NT2/D1 (cell line): ENCODE data around the gene SPRR1A.

Source experiments
- DNase-seq: peaks from one replicate; pipeline ENCODE4 v3.0.0-alpha.2; 2011; ENCODE audit warnings: low read depth, low spot score
- H3K27me3 ChIP-seq: 2 replicates; pipeline ENCODE4 v1.6.0; 2011; ENCODE audit warnings: mild to moderate bottlenecking; ENCODE audit not compliant: insufficient read length, insufficient read depth
- H3K36me3 ChIP-seq: 2 replicates; pipeline ENCODE4 v1.6.1; 2011; ENCODE audit warnings: mild to moderate bottlenecking, low read length, mixed read lengths; ENCODE audit not compliant: insufficient read depth, insufficient read length
- H3K4me1 ChIP-seq: 2 replicates; pipeline ENCODE4 v1.5.1; 2011; ENCODE audit not compliant: insufficient read depth, insufficient read length
- H3K4me3 ChIP-seq: 2 replicates; pipeline ENCODE4 v1.5.1; 2011; ENCODE audit warnings: low read depth; ENCODE audit not compliant: insufficient read length
- H3K9ac ChIP-seq: 2 replicates; pipeline ENCODE4 v1.6.0; 2011; ENCODE audit warnings: low read depth; ENCODE audit not compliant: insufficient read length
- H3K9me3 ChIP-seq: 2 replicates; pipeline ENCODE4 v1.5.1; 2011; ENCODE audit warnings: mild to moderate bottlenecking, low read length; ENCODE audit not compliant: insufficient read depth
- SUZ12 ChIP-seq: IDR thresholded peaks from 2 replicates; pipeline ENCODE4 v1.6.1; 2011; ENCODE audit not compliant: insufficient read length, insufficient read depth; ENCODE audit errors: extremely low read depth
- YY1 ChIP-seq: IDR thresholded peaks from 2 replicates; pipeline ENCODE4 v1.6.1; 2011; ENCODE audit not compliant: insufficient read length, insufficient read depth
- ZNF274 ChIP-seq: IDR thresholded peaks from 2 replicates; pipeline ENCODE4 v1.6.1; 2011; ENCODE audit warnings: mild to moderate bottlenecking, low read depth, low read length

SPRR1A gene

DNA sequence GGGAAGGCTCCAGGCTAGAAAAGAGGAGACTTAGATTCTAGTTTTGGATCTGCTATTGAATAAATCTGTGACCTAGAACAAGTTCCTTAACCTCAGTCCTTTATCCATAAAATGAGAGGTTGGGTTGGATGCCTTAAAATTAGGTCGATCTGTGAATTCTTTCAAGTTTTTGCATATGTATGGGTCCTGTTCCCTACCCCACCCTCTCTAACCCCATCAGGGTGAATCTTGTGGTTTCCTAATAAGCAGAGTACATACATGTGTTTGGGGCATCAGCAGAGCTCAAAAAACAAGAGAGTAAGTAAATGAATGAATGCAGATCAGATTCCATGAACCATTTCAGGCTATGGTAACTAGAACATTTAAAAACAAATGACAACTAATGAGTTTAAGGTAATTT lies 7.2 kb upstream of the SPRR1A start:
- Histone ChIP-seq H3K9ac (no peak overlapping the region), H3K4me1 (no peaks in the 10 kb centered on the region), H3K36me3 (no peaks in the 10 kb centered on the region), H3K27me3 (no peaks in the 10 kb centered on the region), H3K9me3 (no peaks in the 10 kb centered on the region), H3K4me3 (no peak overlapping the region)
- TF ChIP-seq YY1, result no peak
- no peak for TF ChIP-seq SUZ12
- no peak for TF ChIP-seq ZNF274
- no peak for DNase-seq

DNA sequence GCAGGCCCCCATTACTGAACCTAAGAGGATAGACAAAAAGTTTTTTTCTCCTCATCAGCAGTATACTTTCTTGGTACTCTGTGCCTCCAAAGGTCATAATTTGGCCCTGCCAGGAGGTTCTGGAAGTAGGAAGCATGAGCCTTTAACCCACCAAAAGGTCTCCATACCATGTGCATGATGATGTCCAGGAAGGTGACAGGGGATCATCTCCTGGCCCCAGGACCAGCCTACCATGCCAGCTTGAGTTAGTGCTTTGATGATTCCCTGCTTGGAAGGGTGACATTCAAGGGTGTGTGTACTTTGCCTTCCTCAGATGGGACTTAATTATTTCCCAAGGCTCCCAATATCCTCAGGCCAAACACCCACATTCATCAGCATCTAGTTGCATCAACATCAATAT lies 6.3 kb upstream of the SPRR1A start:
- no peaks in the 10 kb centered on the region for H3K9me3 ChIP-seq
- no peaks in the 10 kb centered on the region for H3K36me3 ChIP-seq
- H3K4me3 ChIP-seq, result no peak overlapping the region
- H3K9ac ChIP-seq, result no peak overlapping the region
- H3K27me3 ChIP-seq, result no peaks in the 10 kb centered on the region
- TF ChIP-seq SUZ12, result no peak
- TF ChIP-seq YY1, result no peak
- TF ChIP-seq ZNF274, result no peak
- no peaks in the 10 kb centered on the region for H3K4me1 ChIP-seq
- no peak for DNase-seq

DNA sequence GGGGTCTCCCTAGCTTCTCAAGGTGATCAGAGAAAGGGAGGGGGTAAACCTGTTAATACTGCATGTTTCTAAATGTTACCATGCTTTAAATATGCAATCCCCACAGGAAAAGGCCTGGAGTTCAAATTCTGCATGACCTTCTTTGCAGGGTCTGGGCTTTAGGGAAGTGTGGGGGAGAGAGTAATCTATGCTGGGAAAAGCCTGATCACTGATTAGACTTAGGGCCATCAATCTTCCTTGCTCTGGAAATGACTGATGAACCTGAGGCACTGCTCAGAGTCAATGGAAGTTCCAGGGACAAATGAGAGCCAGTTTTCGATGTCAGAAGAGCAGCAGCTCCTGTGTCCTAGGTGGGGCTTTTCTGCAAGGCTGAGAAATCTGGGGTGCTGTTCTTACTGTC lies 3.2 kb upstream of the SPRR1A start:
- no peak overlapping the region for H3K4me3 ChIP-seq
- no peaks in the 10 kb centered on the region for H3K27me3 ChIP-seq
- no peak overlapping the region for H3K9ac ChIP-seq
- no peaks in the 10 kb centered on the region for H3K36me3 ChIP-seq
- no peak for DNase-seq
- H3K9me3 ChIP-seq, result no peaks in the 10 kb centered on the region
- TF ChIP-seq YY1 (no peak), ZNF274 (no peak), SUZ12 (no peak)
- no peaks in the 10 kb centered on the region for H3K4me1 ChIP-seq

DNA sequence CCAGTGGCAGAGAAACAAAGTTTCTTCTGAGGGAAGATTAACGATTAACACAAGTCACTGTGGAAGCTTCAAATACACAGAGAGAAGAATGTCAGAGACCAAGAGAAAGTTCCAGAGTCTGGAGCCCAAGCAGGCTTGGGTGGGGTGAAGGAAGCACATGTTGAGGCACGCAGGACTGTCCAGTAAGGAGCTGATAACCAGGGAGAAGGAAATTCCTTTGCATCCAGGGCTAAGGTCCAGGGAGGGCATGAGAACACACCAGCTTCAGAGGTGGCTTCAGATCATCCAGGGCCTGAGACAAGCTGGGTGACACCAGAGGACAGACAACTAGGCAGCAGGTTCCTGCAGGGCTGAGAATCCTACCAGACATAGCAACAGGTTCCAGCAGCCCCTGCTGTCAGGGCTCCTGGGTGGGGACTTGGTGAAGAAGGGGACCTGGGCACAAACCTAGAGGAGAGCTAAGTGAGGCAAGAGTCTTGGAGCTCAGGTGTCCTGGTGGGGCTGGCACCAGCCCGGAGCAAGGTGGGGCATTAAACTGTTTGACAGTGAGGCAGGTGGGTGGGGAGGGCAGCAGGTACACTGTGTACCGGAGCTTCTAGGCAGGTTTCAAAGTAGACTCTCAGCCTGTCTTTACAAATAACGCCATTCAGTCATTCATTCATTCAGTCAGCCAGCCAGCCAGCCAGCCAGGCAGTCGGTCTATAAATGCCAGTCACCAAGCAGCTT lies 2.6 kb upstream of the SPRR1A start:
- H3K9me3 ChIP-seq, result no peaks in the 10 kb centered on the region
- no peak for TF ChIP-seq ZNF274
- TF ChIP-seq YY1, result no peak
- no peak for TF ChIP-seq SUZ12
- no peaks in the 10 kb centered on the region for H3K27me3 ChIP-seq
- no peak overlapping the region for H3K4me3 ChIP-seq
- H3K36me3 ChIP-seq, result no peaks in the 10 kb centered on the region
- H3K9ac ChIP-seq, result no peak overlapping the region
- no peak for DNase-seq
- no peaks in the 10 kb centered on the region for H3K4me1 ChIP-seq

DNA sequence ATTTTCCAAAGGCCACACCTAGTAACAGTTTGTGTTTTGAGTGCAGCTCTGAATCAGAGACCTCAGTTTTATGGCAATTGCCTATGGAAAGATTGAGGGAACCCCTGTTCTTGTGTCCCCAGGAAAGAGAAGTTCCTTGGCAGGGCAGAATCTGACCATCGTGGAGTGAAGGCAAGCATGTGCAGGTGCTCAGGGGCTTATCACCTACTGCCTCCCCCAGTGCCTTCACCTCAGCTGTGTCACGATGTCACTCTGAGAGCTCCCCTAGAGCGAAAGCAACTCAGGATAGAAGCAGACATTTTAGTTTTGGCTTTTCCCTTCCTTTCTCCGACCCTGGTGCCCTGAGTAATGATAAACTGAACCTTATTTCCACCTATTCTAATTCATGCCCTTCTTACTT lies 1.8 kb upstream of the SPRR1A start:
- DNase-seq, result no peak
- H3K27me3 ChIP-seq, result no peaks in the 10 kb centered on the region
- H3K9me3 ChIP-seq, result no peaks in the 10 kb centered on the region
- no peaks in the 10 kb centered on the region for H3K4me1 ChIP-seq
- H3K4me3 ChIP-seq, result no peak overlapping the region
- no peak overlapping the region for H3K9ac ChIP-seq
- no peak for TF ChIP-seq SUZ12
- TF ChIP-seq YY1, result no peak
- no peak for TF ChIP-seq ZNF274
- H3K36me3 ChIP-seq, result no peaks in the 10 kb centered on the region

DNA sequence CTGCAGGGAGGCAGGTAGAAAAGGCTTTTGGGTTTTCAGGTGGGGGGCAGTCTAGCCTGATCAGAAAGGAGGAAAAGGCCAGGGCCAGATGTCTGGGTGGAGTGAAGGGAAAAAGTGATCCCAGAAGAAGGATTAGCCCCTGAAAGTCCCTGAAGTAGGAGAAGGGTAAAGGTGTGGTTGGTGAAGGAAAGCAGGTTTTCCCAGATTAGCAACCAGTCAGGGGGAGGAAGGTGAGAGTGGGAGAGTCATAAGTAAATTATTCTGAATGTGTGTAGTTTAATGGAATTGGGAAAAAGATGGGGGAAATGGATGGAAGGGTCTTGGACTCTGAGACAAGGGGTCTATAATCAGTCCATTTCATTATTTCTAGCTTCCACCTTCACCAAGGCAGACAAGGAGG lies 647 bp upstream of the SPRR1A start:
- H3K4me3 ChIP-seq, result no peak overlapping the region
- no peak for DNase-seq
- H3K27me3 ChIP-seq, result no peaks in the 10 kb centered on the region
- no peak overlapping the region for H3K9ac ChIP-seq
- H3K36me3 ChIP-seq, result no peaks in the 10 kb centered on the region
- TF ChIP-seq ZNF274 (no peak), SUZ12 (no peak), YY1 (no peak)
- H3K9me3 ChIP-seq, result no peaks in the 10 kb centered on the region
- no peaks in the 10 kb centered on the region for H3K4me1 ChIP-seq

DNA sequence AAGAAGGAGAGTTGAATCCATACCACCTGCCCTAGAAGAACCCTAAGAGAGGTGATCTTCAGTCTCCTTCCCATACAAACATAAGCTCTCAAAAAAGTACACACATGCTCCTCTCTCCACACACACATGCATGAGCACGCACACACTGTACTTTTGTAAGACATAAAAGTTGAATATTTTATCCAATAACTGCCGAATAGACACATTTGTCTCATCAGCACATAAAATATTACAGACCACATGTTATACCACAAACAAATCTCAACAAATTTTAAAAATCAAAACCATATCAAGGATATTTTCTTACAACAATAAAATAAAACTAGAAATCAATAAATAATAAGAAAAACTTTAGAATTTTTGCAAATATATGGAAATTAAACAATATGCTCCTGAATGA lies 2.7 kb downstream of the SPRR1A start:
- Histone ChIP-seq H3K4me1 (no peaks in the 10 kb centered on the region), H3K27me3 (no peaks in the 10 kb centered on the region), H3K9ac (no peak overlapping the region), H3K36me3 (no peaks in the 10 kb centered on the region), H3K9me3 (no peaks in the 10 kb centered on the region), H3K4me3 (no peak overlapping the region)
- TF ChIP-seq YY1 (no peak), ZNF274 (no peak), SUZ12 (no peak)
- no peak for DNase-seq
